ENCODE results near the gene RAPGEF1.

The RAPGEF1 gene

GRCh38 chr9:131642496-131643083, 97.3 kb downstream of the RAPGEF1 start:
- DNase-seq (ENCODE audit: low read depth): no peak

GRCh38 chr9:131641618-131642495, 98.0 kb downstream of the RAPGEF1 start:
- no peak for DNase-seq (ENCODE audit: low read depth)

- no peak for DNase-seq (ENCODE audit: low read depth)
Observed at GRCh38 chr9:131640438-131641137, 99.3 kb downstream of the RAPGEF1 start.

DNA sequence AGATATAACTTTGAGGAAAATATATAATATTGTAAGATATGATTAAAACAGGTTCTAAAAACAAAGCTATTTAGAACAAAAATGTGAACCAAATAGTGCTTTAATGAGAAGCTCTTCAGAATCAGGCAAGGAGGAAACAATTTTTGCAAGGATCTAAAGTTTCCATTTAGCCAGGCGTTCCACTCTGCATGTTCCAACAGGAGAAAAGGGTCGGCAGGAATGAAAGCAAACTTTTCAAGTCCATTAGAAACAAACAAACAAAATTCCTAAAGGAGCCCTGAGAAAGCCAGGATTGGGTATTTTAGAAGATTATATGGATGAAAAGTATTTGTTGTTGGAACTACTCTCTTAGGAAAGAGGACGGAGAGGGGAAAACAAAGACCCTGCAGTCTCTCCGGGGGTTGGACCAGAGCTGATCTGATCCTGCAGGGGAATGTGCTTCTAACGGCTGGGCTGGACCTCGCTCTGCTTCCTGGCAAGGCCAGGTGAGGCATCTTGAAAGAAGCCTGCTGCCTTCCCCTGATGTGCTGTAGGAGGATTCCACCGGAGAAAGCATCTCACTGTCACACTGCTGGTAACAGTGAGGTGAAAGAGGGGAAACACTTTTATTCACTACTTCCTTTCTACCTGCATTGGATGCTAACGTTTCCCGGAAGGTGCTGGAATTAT, 100.0 kb downstream of the RAPGEF1 start:
- no peak for DNase-seq (ENCODE audit: low read depth)

- no peak for DNase-seq (ENCODE audit: low read depth)
Observed at GRCh38 chr9:131636593-131636992, 103.3 kb downstream of the RAPGEF1 start.

GRCh38 chr9:131635892-131636291, 104.0 kb downstream of the RAPGEF1 start:
- DNase-seq (ENCODE audit: low read depth): no peak

GRCh38 chr9:131635285-131635684, 104.6 kb downstream of the RAPGEF1 start:
- DNase-seq (ENCODE audit: low read depth): peak; percentile 95

DNA sequence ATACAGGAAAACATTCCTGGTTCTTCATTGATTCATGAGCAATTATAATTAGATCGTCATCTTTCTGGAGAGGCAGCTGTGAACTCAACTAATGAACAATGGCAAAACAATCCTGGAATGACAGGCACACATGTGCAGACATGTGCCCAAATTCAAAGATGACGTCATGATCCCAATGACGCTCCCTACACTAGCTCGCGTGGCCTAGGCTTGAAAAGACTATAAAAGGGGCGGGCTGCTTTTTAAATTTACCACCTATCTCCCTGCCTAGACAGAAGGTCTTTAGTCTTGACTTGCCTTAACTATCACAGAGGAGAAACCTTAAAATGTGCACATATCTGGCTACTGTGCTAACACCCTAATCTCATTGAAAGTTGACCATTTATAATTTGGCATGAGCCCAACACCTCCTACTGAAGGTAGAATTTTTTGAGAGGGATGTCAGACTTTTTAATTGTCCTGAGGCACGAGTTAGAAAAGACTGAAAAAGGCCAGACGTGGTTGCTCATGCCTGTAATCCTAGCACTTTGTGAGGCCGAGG, 106.3 kb downstream of the RAPGEF1 start:
- DNase-seq (ENCODE audit: low read depth): no peak

- no peak for DNase-seq (ENCODE audit: low read depth)
Observed at GRCh38 chr9:131631306-131631705, 108.6 kb downstream of the RAPGEF1 start.

- no peak for DNase-seq (ENCODE audit: low read depth)
Observed at GRCh38 chr9:131630205-131630831, 109.6 kb downstream of the RAPGEF1 start.

GRCh38 chr9:131629825-131630204, 110.1 kb downstream of the RAPGEF1 start:
- no peak for DNase-seq (ENCODE audit: low read depth)

DNA sequence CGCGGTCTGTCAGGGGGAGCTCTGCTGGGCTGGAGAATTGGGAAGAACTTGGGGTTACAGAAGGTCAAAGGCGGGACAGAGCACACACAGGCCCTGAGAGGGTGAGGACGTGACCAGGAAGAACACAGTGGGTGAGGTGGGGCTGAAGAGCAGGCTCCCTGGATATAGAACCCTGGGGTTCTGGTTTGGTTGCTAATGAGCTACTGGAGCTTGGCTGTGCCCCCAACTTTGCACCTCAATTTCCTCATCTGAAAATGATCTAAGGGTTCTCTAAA, 110.7 kb downstream of the RAPGEF1 start:
- DNase-seq (ENCODE audit: low read depth): no peak

DNA sequence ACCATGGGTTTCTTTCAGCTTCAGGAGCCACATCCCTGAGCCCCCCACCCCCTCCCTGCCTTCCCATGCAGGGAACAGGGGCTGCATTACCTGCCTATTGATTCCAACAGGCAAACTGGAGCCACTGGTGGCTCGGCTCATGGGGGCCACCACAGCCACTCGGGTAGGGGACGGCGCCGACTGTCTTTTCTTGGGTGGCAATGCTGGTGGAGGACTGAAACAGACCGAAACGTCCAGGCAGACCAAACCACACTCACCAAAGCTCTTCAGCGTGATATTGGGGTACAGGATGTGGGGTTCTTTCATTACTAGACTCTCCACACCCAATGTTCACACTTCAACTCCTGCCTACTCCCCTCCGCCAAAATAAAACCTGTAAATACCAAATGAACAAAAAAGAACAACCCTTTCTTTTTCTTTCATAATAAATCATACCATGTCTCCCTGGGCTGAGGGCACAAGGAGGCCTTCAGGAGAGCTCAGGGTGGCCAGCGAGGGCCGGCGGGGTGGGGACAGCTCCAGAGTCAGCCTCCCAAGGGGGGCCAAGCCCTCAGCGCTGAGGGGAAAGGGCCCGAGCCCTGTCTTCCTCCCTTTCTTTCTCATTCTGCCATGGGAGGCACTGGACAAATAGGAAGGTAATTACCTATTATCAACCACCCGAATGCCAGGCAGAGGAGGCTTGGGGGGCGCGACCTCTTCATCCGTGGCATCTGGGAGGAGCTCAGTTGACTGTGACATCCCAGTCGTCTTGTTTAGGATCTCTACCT, 111.2 kb downstream of the RAPGEF1 start:
- DNase-seq (ENCODE audit: low read depth): no peak

- no peak for DNase-seq (ENCODE audit: low read depth)
Observed at GRCh38 chr9:131627648-131628458, 112.0 kb downstream of the RAPGEF1 start.

GRCh38 chr9:131627326-131627647, 112.6 kb downstream of the RAPGEF1 start:
- DNase-seq (ENCODE audit: low read depth): no peak

DNA sequence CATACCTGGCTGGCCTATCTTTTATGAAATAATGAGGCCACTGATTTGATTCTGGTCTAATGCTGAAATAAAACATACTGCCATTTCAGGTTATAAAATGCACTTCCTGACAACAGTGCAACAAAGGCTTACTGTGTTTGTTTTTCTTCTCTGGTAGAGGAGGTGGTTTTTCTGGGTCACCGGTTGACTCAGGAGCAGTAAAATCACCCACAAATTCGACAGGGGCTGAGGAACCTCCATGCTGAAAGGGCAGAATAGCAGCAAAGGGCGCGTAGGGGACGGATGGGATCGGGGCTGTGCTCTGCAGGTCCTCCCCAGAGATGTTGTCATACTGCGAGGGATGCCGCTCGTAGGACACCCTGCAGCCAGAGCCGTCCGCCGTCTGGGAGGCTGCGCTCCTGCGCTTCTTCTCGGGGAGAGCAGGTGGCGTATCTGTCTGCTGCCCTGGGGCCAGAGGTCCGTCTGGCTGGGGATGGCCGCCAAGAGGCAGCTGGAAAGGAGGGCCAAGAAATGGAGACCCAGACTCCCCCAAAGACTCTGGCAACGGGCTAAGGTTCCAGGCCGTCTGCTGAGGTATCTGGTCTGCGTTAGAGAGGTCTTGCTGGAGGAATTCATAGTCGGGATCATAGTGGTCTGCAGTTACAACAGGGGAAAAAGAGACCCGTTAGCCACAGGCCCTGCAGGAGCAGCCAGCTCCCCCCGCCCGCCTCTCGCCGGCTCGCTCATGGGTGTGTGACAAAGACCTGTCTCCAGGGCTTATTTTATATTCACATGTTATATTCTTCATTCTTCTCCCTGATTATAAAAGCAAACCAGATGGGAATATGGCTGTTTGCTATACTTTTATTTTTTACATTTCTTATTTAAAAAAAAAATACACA, 113.8 kb downstream of the RAPGEF1 start:
- no peak for DNase-seq (ENCODE audit: low read depth)

GRCh38 chr9:131625508-131625787, 114.4 kb downstream of the RAPGEF1 start:
- no peak for DNase-seq (ENCODE audit: low read depth)

- DNase-seq (ENCODE audit: low read depth): no peak
Observed at GRCh38 chr9:131624636-131625507, 115.0 kb downstream of the RAPGEF1 start.
